K562 (cell line): ENCODE measurements around the gene NDUFAF3.

ENCODE experiments used
- CBFA2T3 ChIP-seq: fragments of 450-650 bp; IDR thresholded peaks from 2 replicates; pipeline ENCODE4 v1.6.1; 2017
- CTCF ChIP-seq, 3 experiments: IDR thresholded peaks in 2 of 3; conservative IDR thresholded peaks in 1 of 3; 2 replicates each; pipeline ENCODE4 v1.5.1; 2011 to 2012; ENCODE audit warnings: low read length in 3 of 3, mild to moderate bottlenecking in 3 of 3, control low read depth in 2 of 3, improper control_type of control experiment in 1 of 3, inconsistent platforms in 1 of 3, low read depth in 1 of 3, mixed read lengths in 1 of 3, moderate library complexity in 1 of 3; ENCODE audit not compliant: insufficient read depth in 2 of 3
- GATA2 ChIP-seq: sonication (generic); formaldehyde crosslinking; IDR thresholded peaks from 2 replicates; pipeline ENCODE4 v1.4.0; 2020; ENCODE audit warnings: mild to moderate bottlenecking, missing genetic modification reagents
- GATAD2B ChIP-seq: fragments of 450-650 bp; IDR thresholded peaks from 2 replicates; pipeline ENCODE4 v1.6.1; 2017; ENCODE audit warnings: mild to moderate bottlenecking, borderline replicate concordance
- HDAC3 ChIP-seq: fragments of 450-650 bp; IDR thresholded peaks from 2 replicates; pipeline ENCODE4 v1.6.1; 2018; ENCODE audit warnings: borderline replicate concordance, mild to moderate bottlenecking, moderate library complexity; ENCODE audit not compliant: partially characterized antibody
- HNRNPL ChIP-seq: fragments of 200-400 bp; formaldehyde crosslinking; IDR thresholded peaks from 2 replicates; pipeline ENCODE4 v1.6.1; 2017; ENCODE audit warnings: low read depth, mild to moderate bottlenecking, low read length
- NFRKB ChIP-seq: fragments of 450-650 bp; IDR thresholded peaks from 2 replicates; pipeline ENCODE4 v1.6.1; 2016; ENCODE audit warnings: low read depth
- POLR2AphosphoS5 ChIP-seq: IDR thresholded peaks from 2 replicates; pipeline ENCODE4 v1.6.1; 2011; ENCODE audit warnings: mild to moderate bottlenecking, low read depth, low read length, moderate library complexity; ENCODE audit not compliant: control insufficient read depth, insufficient read depth
- PTTG1 ChIP-seq: fragments of 450-650 bp; IDR thresholded peaks from 2 replicates; pipeline ENCODE4 v1.6.1; 2016; ENCODE audit warnings: low read depth, mild to moderate bottlenecking, missing genetic modification characterization, missing compliant biosample characterization
- RAD21 ChIP-seq, 2 experiments: fragments of 250-450 bp in 1 of 2; fragments of 450-650 bp in 1 of 2; sonication (Bioruptor Pico) in 1 of 2; formaldehyde crosslinking in 1 of 2; IDR thresholded peaks in 1 of 2; conservative IDR thresholded peaks in 1 of 2; 2 replicates each; pipeline versions ENCODE4 v1.4.0 to v1.8.0; 2020 to 2022; ENCODE audit warnings: mild to moderate bottlenecking in 2 of 2, moderate library complexity in 1 of 2
- SOX6 ChIP-seq: fragments of 450-650 bp; IDR thresholded peaks from 2 replicates; pipeline ENCODE4 v1.6.1; 2014; ENCODE audit warnings: mild to moderate bottlenecking
- TARDBP ChIP-seq: fragments of 450-650 bp; IDR thresholded peaks from 2 replicates; pipeline ENCODE4 v1.6.1; 2016
- THAP7 ChIP-seq: fragments of 250-450 bp; sonication (Bioruptor Pico); IDR thresholded peaks from 2 replicates; pipeline ENCODE4 v1.5.0; 2021
- ZNF431 ChIP-seq: sonication (generic); formaldehyde crosslinking; IDR thresholded peaks from 2 replicates; pipeline ENCODE4 v1.8.0; 2022; ENCODE audit warnings: mild to moderate bottlenecking, missing genetic modification reagents

GRCh38 chr3:49024449-49024848 is 2.5 kb downstream of the NDUFAF3 start:
- TF ChIP-seq HNRNPL (no peak), GATA2 (CRISPR knock-in tag) (no peak), GATAD2B (no peak), CTCF (IDR thresholded peaks at IDR 0.05 in 2 of 3, conservative IDR thresholded peaks at IDR 0.05 in 1 of 3; ENCODE audit: insufficient read depth in 2 of 3, low read depth in 1 of 3, low read length in 3 of 3) (no peak), CBFA2T3 (no peak), PTTG1 (tag) (no peak), TARDBP (no peak), NFRKB (no peak), HDAC3 (no peak), POLR2AphosphoS5 (no peak), SOX6 (no peak), ZNF431 (CRISPR knock-in tag) (no peak), RAD21 (CRISPR knock-in tag; conservative IDR thresholded peaks at IDR 0.05 in 1 of 2, IDR thresholded peaks at IDR 0.05 in 1 of 2) (no peak), THAP7 (CRISPR knock-in tag) (no peak)
